Peyer's patch (tissue), 4 donors: ENCODE measurements around the gene LRRC3B.

ENCODE experiments used
- CTCF ChIP-seq, 6 experiments: fragments of 450-650 bp in 4 of 6; fragments of 200-600 bp in 2 of 6; sonication (generic) in 1 of 6; IDR thresholded peaks; one replicate each; pipeline ENCODE4 v1.5.1; 2017 to 2019; ENCODE audit warnings: antibody characterized with exemption in 6 of 6, mild to moderate bottlenecking in 3 of 6, moderate library complexity in 1 of 6
- POLR2A ChIP-seq, 2 donors: fragments of 450-650 bp; IDR thresholded peaks; one replicate each; pipeline ENCODE4 v1.5.1; 2017; ENCODE audit warnings: antibody characterized with exemption in 2 of 2, mild to moderate bottlenecking in 2 of 2, moderate library complexity in 2 of 2

DNA sequence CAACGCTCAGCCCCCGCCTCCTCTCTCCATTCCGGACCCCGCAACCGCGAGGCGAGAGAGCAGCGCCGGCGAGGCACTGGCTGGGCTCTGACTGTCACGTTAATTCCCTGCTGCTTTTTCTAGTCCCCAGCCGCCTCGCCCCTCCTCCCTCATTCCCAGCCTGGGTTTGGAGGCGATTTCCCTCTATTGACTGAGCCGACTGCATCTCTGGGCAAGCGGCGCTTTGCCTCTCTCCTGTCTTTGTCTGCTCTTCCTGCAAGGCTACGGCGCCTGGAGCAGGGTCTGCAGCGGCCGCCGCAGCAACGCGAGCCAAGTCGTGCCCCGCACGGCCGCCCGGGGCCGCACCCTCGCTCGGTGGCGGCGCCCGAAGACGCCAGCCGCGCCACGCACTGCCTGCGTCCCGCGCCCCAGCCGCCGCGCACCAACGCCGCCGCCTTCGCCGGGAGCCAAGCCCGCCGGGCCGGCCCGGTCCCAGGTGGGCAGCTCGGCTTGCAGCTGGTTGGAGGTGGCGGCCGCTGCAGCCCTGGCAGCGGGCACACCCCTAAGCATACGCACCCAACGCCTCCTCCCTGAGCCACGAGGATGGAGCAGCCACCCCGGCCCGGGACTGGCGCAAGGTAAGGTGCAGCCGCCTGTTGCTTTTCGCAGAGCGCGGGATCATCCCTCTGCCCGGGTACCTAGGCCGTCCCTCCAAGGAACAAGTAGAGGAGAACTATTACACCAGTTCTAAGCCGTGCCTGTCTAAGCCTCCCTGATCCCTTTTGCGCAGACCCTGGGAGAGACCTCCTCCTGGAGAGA is at the start of gene LRRC3B:
- TF ChIP-seq CTCF (IDR thresholded peaks at IDR 0.05): no peak
- no peak for TF ChIP-seq POLR2A (IDR thresholded peaks at IDR 0.05)
